GM20431 (cell line): ENCODE results near the gene TM4SF1.

ENCODE experiments used
- in situ Hi-C: fragments of 300-500 bp; cut with MseI, MboI; formaldehyde crosslinking; loops from one replicate; pipeline ENCODE4 v1.15.0; 2020; ENCODE audit warnings: low sequenced_read_pairs; ENCODE audit not compliant: unreplicated experiment

The TM4SF1 gene

GRCh38 chr3:149396476-149396875 is 19.0 kb upstream of the TM4SF1 start:
- in situ Hi-C loops, result loop anchor here (10.0 to 25.0 kb wide), 2 partner anchors 78 to 391 kb away; partner anchors contain the start of genes ANKUB1 and TM4SF4

GRCh38 chr3:149395107-149396089 is 17.9 kb upstream of the TM4SF1 start:
- in situ Hi-C loops, result loop anchor here (10.0 to 25.0 kb wide), 2 partner anchors 79 to 392 kb away; partner anchors contain the start of genes ANKUB1 and TM4SF4

- in situ Hi-C loops, result loop anchor here (10.0 to 25.0 kb wide), 2 partner anchors 81 to 394 kb away; partner anchors contain the start of genes ANKUB1 and TM4SF4
Observed at GRCh38 chr3:149393345-149394160, 16.1 kb upstream of the TM4SF1 start.

- in situ Hi-C loops, result loop anchor here (10.0 to 25.0 kb wide), 2 partner anchors 83 to 395 kb away; partner anchors contain the start of genes ANKUB1 and TM4SF4
Observed at GRCh38 chr3:149391960-149392359, 14.5 kb upstream of the TM4SF1 start.

- in situ Hi-C loops, result loop anchor here (10.0 to 25.0 kb wide), 2 partner anchors 84 to 397 kb away; partner anchors contain the start of genes ANKUB1 and TM4SF4
Observed at GRCh38 chr3:149390772-149391212, 13.3 kb upstream of the TM4SF1 start.

- in situ Hi-C loops, result loop anchor here (10.0 to 25.0 kb wide), 2 partner anchors 85 to 397 kb away; partner anchors contain the start of genes ANKUB1 and TM4SF4
Observed at GRCh38 chr3:149390294-149390693, 12.8 kb upstream of the TM4SF1 start.

- in situ Hi-C loops, result loop anchor here (25.0 kb wide), 1 partner anchor 399 kb away; the partner anchor contains the start of gene ANKUB1
Observed at GRCh38 chr3:149388531-149389417, 11.3 kb upstream of the TM4SF1 start.

- in situ Hi-C loops, result loop anchor here (25.0 kb wide), 1 partner anchor 399 kb away; the partner anchor contains the start of gene ANKUB1
Observed at GRCh38 chr3:149388001-149388440, 10.6 kb upstream of the TM4SF1 start.

- in situ Hi-C loops, result loop anchor here (25.0 kb wide), 1 partner anchor 401 kb away; the partner anchor contains the start of gene ANKUB1
Observed at GRCh38 chr3:149386299-149386606, 8.8 kb upstream of the TM4SF1 start.

GRCh38 chr3:149385617-149386298 is 8.3 kb upstream of the TM4SF1 start:
- in situ Hi-C loops, result loop anchor here (25.0 kb wide), 1 partner anchor 402 kb away; the partner anchor contains the start of gene ANKUB1

GRCh38 chr3:149384911-149385321 is 7.5 kb upstream of the TM4SF1 start:
- in situ Hi-C loops, result loop anchor here (25.0 kb wide), 1 partner anchor 402 kb away; the partner anchor contains the start of gene ANKUB1

GRCh38 chr3:149384167-149384566 is 6.7 kb upstream of the TM4SF1 start:
- in situ Hi-C loops, result loop anchor here (25.0 kb wide), 1 partner anchor 403 kb away; the partner anchor contains the start of gene ANKUB1

- in situ Hi-C loops, result loop anchor here (25.0 kb wide), 1 partner anchor 404 kb away; the partner anchor contains the start of gene ANKUB1
Observed at GRCh38 chr3:149383703-149384102, 6.3 kb upstream of the TM4SF1 start.

- in situ Hi-C loops, result loop anchor here (25.0 kb wide), 1 partner anchor 405 kb away; the partner anchor contains the start of gene ANKUB1
Observed at GRCh38 chr3:149382518-149382917, 5.1 kb upstream of the TM4SF1 start.

- in situ Hi-C loops, result loop anchor here (25.0 kb wide), 1 partner anchor 405 kb away; the partner anchor contains the start of gene ANKUB1
Observed at GRCh38 chr3:149382101-149382467, 4.6 kb upstream of the TM4SF1 start.

- in situ Hi-C loops, result loop anchor here (25.0 kb wide), 1 partner anchor 406 kb away; the partner anchor contains the start of gene ANKUB1
Observed at GRCh38 chr3:149381173-149382100, 4.0 kb upstream of the TM4SF1 start.

GRCh38 chr3:149380220-149380619 is 2.8 kb upstream of the TM4SF1 start:
- in situ Hi-C loops, result loop anchor here (25.0 kb wide), 1 partner anchor 407 kb away; the partner anchor contains the start of gene ANKUB1
